Heart left ventricle (tissue), 16 donors: ENCODE results near the gene CDC42EP4. TPM values are rescaled to one million over a fixed set of nuclear protein-coding genes. Genes with fewer than 3 reads are reported as not detected.

Experiments
- ATAC-seq, 4 donors: fragments of 200-7000 bp; cut with Tn5 transposase; one replicate each; pipeline ENCODE4 v1.9.1; 2020 to 2022; ENCODE audit warnings: moderate library complexity in 4 of 4, mild to moderate bottlenecking in 3 of 4, moderate number of reproducible peaks in 1 of 4
- DNase-seq, 5 donors: peaks; one replicate each; pipeline ENCODE4 v3.0.0-alpha.2; 2020
- H3K27ac ChIP-seq, 12 donors: fragments of 200-600 bp; sonication (generic) in 4 of 12; one replicate each; pipeline versions ENCODE4 v1.5.0 to v1.8.0; 2016 to 2022; ENCODE audit warnings: mild to moderate bottlenecking in 2 of 12
- H3K27me3 ChIP-seq, 9 donors: fragments of 200-600 bp; sonication (generic) in 2 of 9; one replicate each; pipeline versions ENCODE4 v1.5.1 to v1.8.0; 2016 to 2022; ENCODE audit warnings: mild to moderate bottlenecking in 3 of 9
- H3K36me3 ChIP-seq, 9 donors: fragments of 200-600 bp; sonication (generic) in 2 of 9; one replicate each; pipeline versions ENCODE4 v1.5.0 to v1.8.0; 2018 to 2022; ENCODE audit warnings: mild to moderate bottlenecking in 2 of 9
- H3K4me1 ChIP-seq, 12 donors: fragments of 200-600 bp; sonication (generic) in 4 of 12; one replicate each; pipeline versions ENCODE4 v1.5.0 to v1.8.0; 2016 to 2022; ENCODE audit warnings: mild to moderate bottlenecking in 3 of 12
- H3K4me3 ChIP-seq, 12 donors: fragments of 200-600 bp; sonication (generic) in 4 of 12; one replicate each; pipeline versions ENCODE4 v1.5.0 to v1.8.0; 2017 to 2022; ENCODE audit warnings: mild to moderate bottlenecking in 9 of 12, moderate library complexity in 4 of 12
- H3K9me3 ChIP-seq, 12 donors: fragments of 200-600 bp; sonication (generic) in 4 of 12; one replicate each; pipeline versions ENCODE4 v1.5.0 to v1.8.0; 2016 to 2022; ENCODE audit warnings: mild to moderate bottlenecking in 1 of 12
- POLR2A ChIP-seq, 2 donors: fragments of 450-650 bp; IDR thresholded peaks; one replicate each; pipeline ENCODE4 v1.6.1; 2017; ENCODE audit warnings: antibody characterized with exemption in 2 of 2, mild to moderate bottlenecking in 2 of 2, moderate library complexity in 2 of 2
- WGBS, 4 donors: extraction: QIAGEN DNeasy Blood & Tissue Kit in 2 of 4; methylation state at CpG; one replicate each; pipeline versions ENCODE4 v1.1.5 to v1.1.7; 2013 to 2018; 5-methylcytosine and 5-hydroxymethylcytosine counted together
- intact Hi-C, 10 donors: fragments of 100-400 bp; cut with DNase I; formaldehyde crosslinking; loops; one replicate each; pipeline versions ENCODE4 v1.11.1 to v1.14.2; 2022
- long read RNA-seq, 3 donors: library from polyadenylated mRNA; unstranded; transcript quantifications; one replicate each; pipeline ENCODE4 v2.0.0, GENCODE V29; 2020 to 2021
- polyA plus RNA-seq, 2 donors: library from polyadenylated mRNA; stranded (reverse); fragments of 200-250 nt; gene quantifications; one replicate each; pipeline ENCODE4 v1.2.3, GENCODE V29; 2013
- total RNA-seq, 9 donors: library from RNA; depleted of rRNA in 2 of 9; stranded (reverse); fragments of >200 nt in 2 of 9; fragmentation: NEBNext Ultra II Directional in 3 of 9; extraction: Animal tissue kit (Norgen Biotek cat#: 25700) in 3 of 9; gene quantifications; one replicate each; pipeline versions ENCODE4 v1.1.0 to v1.2.4, GENCODE V29; 2016 to 2023
- TF ChIP-seq, protein P1 (sequence below), 12 donors: fragments of 200-600 bp; sonication (generic) in 4 of 12; IDR thresholded peaks; one replicate each; pipeline versions ENCODE4 v1.5.0 to v1.8.0; 2018 to 2022; ENCODE audit warnings: antibody characterized with exemption in 12 of 12, mild to moderate bottlenecking in 5 of 12
- donor health status: ischemic (EF 13 %, LVEDD 7.1; RV severe dilation, severe dysfunction).
- donor health status: healthy with polysubstance abuse.
- donor health status: DM: no; HTN: yes; CAD: no.
- donor health status: DM: no; HTN: no; CAD: no.
- donor health status: ischemic (EF 25% LVEDD 6.9; RV normal size, moderate dysfunction).
- donor health status: ischemic (EF 25% LVEDD 5.7; RV mildly dilated, moderate dysfunction).
- donor health status: healthy.
- donor health status: DM: yes; HTN: yes; CAD: no.
- donor health status: ischemic (EF 35%, LVEDD 5.7; RV mildly dilated, moderate dysfunction).
- donor health status: nonischemic (EF 11% LVEDD 7.7; RV severe dilation, severe dysfunction).
- donor health status: DM: yes; HTN: yes; CAD: no.
- donor health status: PGD.
- donor health status: ischemic (EF 29% LVEDD 5.4; RV normal size, mild dysfunction).
- donor health status: nonischemic (EF 23%, LVEDD 6.1; RV moderate dilation, normal function).

The CDC42EP4 gene, protein sequence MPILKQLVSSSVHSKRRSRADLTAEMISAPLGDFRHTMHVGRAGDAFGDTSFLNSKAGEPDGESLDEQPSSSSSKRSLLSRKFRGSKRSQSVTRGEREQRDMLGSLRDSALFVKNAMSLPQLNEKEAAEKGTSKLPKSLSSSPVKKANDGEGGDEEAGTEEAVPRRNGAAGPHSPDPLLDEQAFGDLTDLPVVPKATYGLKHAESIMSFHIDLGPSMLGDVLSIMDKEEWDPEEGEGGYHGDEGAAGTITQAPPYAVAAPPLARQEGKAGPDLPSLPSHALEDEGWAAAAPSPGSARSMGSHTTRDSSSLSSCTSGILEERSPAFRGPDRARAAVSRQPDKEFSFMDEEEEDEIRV
- 100 to 1,000 TPM in 1 of 9 donors, 10 to 100 TPM in 8; 21.8 to 103 (median 37.5) TPM for total RNA-seq
- polyA plus RNA-seq, result 10 to 100 TPM; 18.6 to 65.3 TPM
- long read RNA-seq, donor 1, transcript CDC42EP4-201 (2 exons, 3,272 nt), result major isoform, 30 of 65 reads
- long read RNA-seq, donor 1, partial matches to known transcripts, result 0 of 65 reads
- long read RNA-seq, donor 1, other reads (novel, unspliced or antisense), result 34 of 65 reads
- long read RNA-seq, donor 2, transcript CDC42EP4-205 (2 exons, 1,022 nt), result minor isoform, 11 of 310 reads
- long read RNA-seq, donor 2, transcript CDC42EP4-201 (2 exons, 3,272 nt), result major isoform, 222 of 310 reads
- long read RNA-seq, donor 2, partial matches to known transcripts, result 0 of 310 reads
- long read RNA-seq, donor 2, other reads (novel, unspliced or antisense), result 77 of 310 reads
- long read RNA-seq, donor 3, transcript CDC42EP4-201 (2 exons, 3,272 nt), result major isoform, 38 of 78 reads
- long read RNA-seq, donor 3, transcript CDC42EP4-205 (2 exons, 1,022 nt), result minor isoform, 5 of 78 reads
- long read RNA-seq, donor 3, partial matches to known transcripts, result 0 of 78 reads
- long read RNA-seq, donor 3, other reads (novel, unspliced or antisense), result 35 of 78 reads

GRCh38 chr17:73311781-73312641, at the start of gene CDC42EP4:
Gene CDC42EP4 (minus strand): TSS chr17:73312001. CDS start chr17:73286500, 25,501 bp downstream.
- 0 to 2% (median 1%) methylated on average over 45 to 71 of the region's 71 CpGs for WGBS, 4 donors
- intact Hi-C loops, result loop anchor here in 9 of 10 donors (1.0 to 10.0 kb wide), 8 partner anchors 19 to 57 kb away; no protein-coding TSS in a partner anchor

DNA sequence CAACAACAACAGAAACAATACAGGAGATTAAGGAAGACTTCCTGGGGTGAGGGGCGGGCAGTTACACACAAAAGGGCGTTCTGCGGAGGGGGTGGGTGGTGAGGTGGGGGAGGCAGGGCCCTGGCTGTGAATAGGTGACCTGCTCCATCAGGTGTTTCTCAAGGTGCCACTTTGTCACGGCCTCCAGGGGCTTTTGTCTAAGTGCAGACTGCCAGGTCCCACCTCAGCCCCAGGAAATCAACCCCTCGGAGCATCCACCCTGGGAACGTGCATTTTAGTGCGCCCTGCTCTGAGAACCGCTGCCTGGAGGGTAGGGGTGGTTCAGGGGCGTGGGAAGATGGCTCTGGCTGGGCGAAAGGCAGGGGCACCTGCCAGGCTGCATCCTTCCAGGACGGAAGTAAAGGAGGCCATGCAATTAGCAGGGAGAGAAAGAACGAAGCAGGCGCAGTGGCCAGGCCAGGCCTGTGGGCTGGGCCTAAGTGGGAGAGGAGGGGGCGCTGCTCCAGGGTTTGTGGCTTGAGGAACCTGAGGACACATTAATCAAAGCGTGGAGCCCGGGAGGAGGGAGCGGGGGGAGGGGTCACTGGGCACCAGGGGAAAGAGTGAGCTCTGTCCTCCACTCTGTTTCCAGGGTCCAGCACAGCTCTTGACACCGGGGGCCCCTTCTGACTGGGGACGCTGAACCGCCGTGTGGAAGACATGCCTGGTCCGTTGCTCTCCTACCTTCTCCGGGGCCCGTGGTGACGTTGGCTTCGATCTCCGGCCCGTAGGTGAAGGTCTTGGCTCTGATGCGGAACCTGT, 49.4 kb upstream of the CDC42EP4 start:
- ATAC-seq (no peak), DNase-seq (no peak)
- Histone ChIP-seq H3K27ac (no peak overlapping the region), H3K4me3 (no peak overlapping the region), H3K36me3 (no peaks in the 10 kb centered on the region), H3K4me1 (peaks cover 0 to 52% (median 20%) of the 10 kb centered on the region in 12 donors), H3K27me3 (no peaks in the 10 kb centered on the region), H3K9me3 (no peaks in the 10 kb centered on the region)
- intact Hi-C loops, result loop anchor here in 2 of 10 donors (1.0 to 10.0 kb wide), 2 partner anchors 8 to 636 kb away; no protein-coding TSS in a partner anchor
- no peak for TF ChIP-seq POLR2A (IDR thresholded peaks at IDR 0.05)
- TF ChIP-seq, protein P1, sequence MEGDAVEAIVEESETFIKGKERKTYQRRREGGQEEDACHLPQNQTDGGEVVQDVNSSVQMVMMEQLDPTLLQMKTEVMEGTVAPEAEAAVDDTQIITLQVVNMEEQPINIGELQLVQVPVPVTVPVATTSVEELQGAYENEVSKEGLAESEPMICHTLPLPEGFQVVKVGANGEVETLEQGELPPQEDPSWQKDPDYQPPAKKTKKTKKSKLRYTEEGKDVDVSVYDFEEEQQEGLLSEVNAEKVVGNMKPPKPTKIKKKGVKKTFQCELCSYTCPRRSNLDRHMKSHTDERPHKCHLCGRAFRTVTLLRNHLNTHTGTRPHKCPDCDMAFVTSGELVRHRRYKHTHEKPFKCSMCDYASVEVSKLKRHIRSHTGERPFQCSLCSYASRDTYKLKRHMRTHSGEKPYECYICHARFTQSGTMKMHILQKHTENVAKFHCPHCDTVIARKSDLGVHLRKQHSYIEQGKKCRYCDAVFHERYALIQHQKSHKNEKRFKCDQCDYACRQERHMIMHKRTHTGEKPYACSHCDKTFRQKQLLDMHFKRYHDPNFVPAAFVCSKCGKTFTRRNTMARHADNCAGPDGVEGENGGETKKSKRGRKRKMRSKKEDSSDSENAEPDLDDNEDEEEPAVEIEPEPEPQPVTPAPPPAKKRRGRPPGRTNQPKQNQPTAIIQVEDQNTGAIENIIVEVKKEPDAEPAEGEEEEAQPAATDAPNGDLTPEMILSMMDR (IDR thresholded peaks at IDR 0.05), result no peak
- WGBS, 4 donors, result 83 to 87% (median 86%) methylated on average over 28 to 29 of the region's 29 CpGs

More at GRCh38 chr17:73311781-73312641, at the start of gene CDC42EP4:
- Histone ChIP-seq H3K9me3 (no peaks in the 10 kb centered on the region), H3K36me3 (no peaks in the 10 kb centered on the region), H3K4me3 (peak within 1 kb of the TSS; percentile 87 to 100 (median 94)), H3K4me1 (peaks cover 6 to 46% (median 36%) of the 10 kb centered on the region in 12 donors), H3K27ac (peak within 1 kb of the TSS; percentile 94 to 100 (median 98)), H3K27me3 (no peaks in the 10 kb centered on the region)
- ATAC-seq (peak; percentile 91 to 95 (median 92)), DNase-seq (peak; percentile 97 to 98 (median 98))
- TF ChIP-seq POLR2A (IDR thresholded peaks at IDR 0.05), result peak; percentile 96 to 100
- TF ChIP-seq, protein P1 (IDR thresholded peaks at IDR 0.05), result no peak

GRCh38 chr17:73359987-73360410, 48.2 kb upstream of the CDC42EP4 start:
- TF ChIP-seq, protein P1 (IDR thresholded peaks at IDR 0.05), result no peak
- no peak for TF ChIP-seq POLR2A (IDR thresholded peaks at IDR 0.05)
- peak overlapping the region in 2 of 12 donors; percentile 24 to 28 for H3K27ac ChIP-seq
- peak; percentile 38 to 74 (median 72) for ATAC-seq
- peak in 2 of 5 donors; percentile 66 to 72 for DNase-seq
- H3K9me3 ChIP-seq, result no peaks in the 10 kb centered on the region
- H3K36me3 ChIP-seq, result no peaks in the 10 kb centered on the region
- H3K27me3 ChIP-seq, result no peaks in the 10 kb centered on the region
- intact Hi-C loops, result loop anchor here in 3 of 10 donors (5.0 to 10.0 kb wide), 2 partner anchors 38 to 635 kb away; no protein-coding TSS in a partner anchor
- H3K4me1 ChIP-seq, result peaks cover 0 to 43% (median 9%) of the 10 kb centered on the region in 12 donors
- H3K4me3 ChIP-seq, result no peak overlapping the region
- WGBS, 4 donors, result 48 to 71% (median 64%) methylated on average over 7 of the region's 7 CpGs
